BE2C (cell line): Measurements from ENCODE around the gene HTRA1.

ENCODE experiments used
- DNase-seq: peaks from one replicate; pipeline ENCODE4 v3.0.0-alpha.2; 2020
- H3K27me3 ChIP-seq: fragments of 250-450 bp; sonication (Bioruptor Pico); 2 replicates; pipeline ENCODE4 v1.5.1; 2020; ENCODE audit warnings: mild to moderate bottlenecking
- H3K36me3 ChIP-seq: fragments of 250-450 bp; sonication (Bioruptor Pico); 2 replicates; pipeline ENCODE4 v1.5.1; 2020; ENCODE audit warnings: mild to moderate bottlenecking
- H3K4me1 ChIP-seq: fragments of 250-450 bp; sonication (Bioruptor Pico); 2 replicates; pipeline ENCODE4 v1.5.1; 2020
- H3K4me3 ChIP-seq: 2 replicates; pipeline ENCODE4 v1.5.1; 2011; ENCODE audit warnings: low read depth, low read length
- H3K9me3 ChIP-seq: fragments of 250-450 bp; sonication (Bioruptor Pico); 2 replicates; pipeline ENCODE4 v1.5.1; 2020
- TF ChIP-seq, protein P1 (sequence below): IDR thresholded peaks from 2 replicates; pipeline ENCODE4 v1.5.1; 2012; ENCODE audit warnings: mild to moderate bottlenecking, low read depth, low read length

The HTRA1 gene

DNA sequence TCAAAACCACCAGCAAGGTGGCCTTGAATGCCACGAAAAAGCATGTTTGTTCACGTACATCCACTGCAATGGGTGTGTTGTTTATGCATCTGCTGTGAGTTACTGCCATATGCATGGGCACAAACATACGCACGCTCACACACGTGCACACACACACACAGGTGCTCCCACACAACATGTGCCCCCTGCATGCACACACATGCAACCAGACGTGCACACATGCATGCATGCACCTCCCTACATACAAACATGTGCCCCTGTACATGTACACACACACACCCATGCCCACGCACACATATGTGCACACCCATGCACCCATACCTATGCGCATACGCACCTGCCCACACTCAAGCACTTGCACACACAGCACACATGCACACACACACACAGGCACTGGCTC is 89.1 kb downstream of the HTRA1 start:
- H3K36me3 ChIP-seq = no peaks in the 10 kb centered on the region
- DNase-seq = no peak
- TF ChIP-seq, protein P1, sequence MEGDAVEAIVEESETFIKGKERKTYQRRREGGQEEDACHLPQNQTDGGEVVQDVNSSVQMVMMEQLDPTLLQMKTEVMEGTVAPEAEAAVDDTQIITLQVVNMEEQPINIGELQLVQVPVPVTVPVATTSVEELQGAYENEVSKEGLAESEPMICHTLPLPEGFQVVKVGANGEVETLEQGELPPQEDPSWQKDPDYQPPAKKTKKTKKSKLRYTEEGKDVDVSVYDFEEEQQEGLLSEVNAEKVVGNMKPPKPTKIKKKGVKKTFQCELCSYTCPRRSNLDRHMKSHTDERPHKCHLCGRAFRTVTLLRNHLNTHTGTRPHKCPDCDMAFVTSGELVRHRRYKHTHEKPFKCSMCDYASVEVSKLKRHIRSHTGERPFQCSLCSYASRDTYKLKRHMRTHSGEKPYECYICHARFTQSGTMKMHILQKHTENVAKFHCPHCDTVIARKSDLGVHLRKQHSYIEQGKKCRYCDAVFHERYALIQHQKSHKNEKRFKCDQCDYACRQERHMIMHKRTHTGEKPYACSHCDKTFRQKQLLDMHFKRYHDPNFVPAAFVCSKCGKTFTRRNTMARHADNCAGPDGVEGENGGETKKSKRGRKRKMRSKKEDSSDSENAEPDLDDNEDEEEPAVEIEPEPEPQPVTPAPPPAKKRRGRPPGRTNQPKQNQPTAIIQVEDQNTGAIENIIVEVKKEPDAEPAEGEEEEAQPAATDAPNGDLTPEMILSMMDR = no peak
- no peaks in the 10 kb centered on the region for H3K4me1 ChIP-seq
- no peaks in the 10 kb centered on the region for H3K9me3 ChIP-seq
- H3K27me3 ChIP-seq = no peaks in the 10 kb centered on the region
- H3K4me3 ChIP-seq = no peak overlapping the region

DNA sequence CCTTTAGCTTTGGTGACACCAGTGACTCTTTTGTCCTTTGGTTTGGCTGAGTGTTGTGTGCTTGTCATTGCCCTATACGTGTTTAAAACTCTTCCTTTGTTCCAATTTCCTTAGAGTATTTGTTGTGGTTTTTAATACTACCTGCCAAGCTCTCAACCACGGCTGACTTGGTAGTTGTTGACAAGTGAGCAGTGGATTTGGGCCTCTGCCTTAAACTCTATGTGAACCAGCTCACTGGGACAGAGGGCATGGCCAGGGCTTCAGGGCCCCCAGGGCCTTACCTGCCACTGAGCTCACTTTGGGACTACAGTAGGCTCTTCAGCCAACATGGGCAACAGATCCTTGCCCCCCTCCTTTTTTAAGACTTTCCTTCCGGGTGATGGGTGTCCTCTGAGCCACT is 89.6 kb downstream of the HTRA1 start:
- TF ChIP-seq, protein P1 = no peak
- Histone ChIP-seq H3K4me3 (no peak overlapping the region), H3K27me3 (no peaks in the 10 kb centered on the region), H3K36me3 (no peaks in the 10 kb centered on the region), H3K9me3 (no peaks in the 10 kb centered on the region), H3K4me1 (no peaks in the 10 kb centered on the region)
- no peak for DNase-seq

DNA sequence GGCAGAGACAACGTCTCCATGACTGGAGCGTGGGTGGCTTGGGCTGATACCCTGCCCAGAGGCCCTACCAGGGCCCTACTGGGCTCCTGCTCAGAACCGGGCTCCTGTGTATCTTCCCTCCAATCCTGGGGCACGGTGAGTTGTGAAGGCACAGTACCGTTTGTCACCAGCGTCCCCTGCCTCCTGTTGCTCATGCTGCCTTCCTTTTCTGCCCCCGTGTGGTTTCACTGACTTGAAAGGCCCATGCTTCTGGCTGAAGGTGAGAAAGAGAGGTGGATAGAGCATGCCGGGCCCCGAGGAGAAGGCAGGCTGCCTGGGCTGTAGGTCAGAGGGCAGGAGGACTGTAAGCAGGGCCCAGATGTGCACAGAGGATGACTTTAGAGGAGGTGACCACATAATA is 90.1 kb downstream of the HTRA1 start:
- Histone ChIP-seq H3K4me1 (no peaks in the 10 kb centered on the region), H3K27me3 (no peaks in the 10 kb centered on the region), H3K9me3 (no peaks in the 10 kb centered on the region), H3K4me3 (no peak overlapping the region), H3K36me3 (no peaks in the 10 kb centered on the region)
- TF ChIP-seq, protein P1 = no peak
- no peak for DNase-seq

DNA sequence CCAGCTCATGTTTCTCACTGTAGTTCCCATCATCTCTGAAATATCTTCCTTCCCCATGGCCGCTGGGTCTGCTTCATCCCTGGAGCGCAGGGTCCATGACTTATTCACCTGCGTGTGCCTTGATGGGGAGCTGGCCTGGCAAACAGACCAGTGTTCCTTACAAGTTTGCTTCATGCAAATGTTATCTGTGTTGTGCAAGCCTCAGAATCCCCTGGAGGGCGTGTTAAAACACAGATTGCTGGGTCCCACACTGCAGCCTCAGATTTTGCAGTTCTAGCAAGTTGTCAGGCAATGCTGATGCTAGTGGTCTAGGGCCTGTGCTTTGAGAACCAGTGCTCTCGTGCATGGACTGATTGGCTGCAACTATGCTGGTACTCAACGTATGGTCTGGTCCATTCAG is 92.0 kb downstream of the HTRA1 start:
- Histone ChIP-seq H3K9me3 (no peaks in the 10 kb centered on the region), H3K4me1 (no peaks in the 10 kb centered on the region)

DNA sequence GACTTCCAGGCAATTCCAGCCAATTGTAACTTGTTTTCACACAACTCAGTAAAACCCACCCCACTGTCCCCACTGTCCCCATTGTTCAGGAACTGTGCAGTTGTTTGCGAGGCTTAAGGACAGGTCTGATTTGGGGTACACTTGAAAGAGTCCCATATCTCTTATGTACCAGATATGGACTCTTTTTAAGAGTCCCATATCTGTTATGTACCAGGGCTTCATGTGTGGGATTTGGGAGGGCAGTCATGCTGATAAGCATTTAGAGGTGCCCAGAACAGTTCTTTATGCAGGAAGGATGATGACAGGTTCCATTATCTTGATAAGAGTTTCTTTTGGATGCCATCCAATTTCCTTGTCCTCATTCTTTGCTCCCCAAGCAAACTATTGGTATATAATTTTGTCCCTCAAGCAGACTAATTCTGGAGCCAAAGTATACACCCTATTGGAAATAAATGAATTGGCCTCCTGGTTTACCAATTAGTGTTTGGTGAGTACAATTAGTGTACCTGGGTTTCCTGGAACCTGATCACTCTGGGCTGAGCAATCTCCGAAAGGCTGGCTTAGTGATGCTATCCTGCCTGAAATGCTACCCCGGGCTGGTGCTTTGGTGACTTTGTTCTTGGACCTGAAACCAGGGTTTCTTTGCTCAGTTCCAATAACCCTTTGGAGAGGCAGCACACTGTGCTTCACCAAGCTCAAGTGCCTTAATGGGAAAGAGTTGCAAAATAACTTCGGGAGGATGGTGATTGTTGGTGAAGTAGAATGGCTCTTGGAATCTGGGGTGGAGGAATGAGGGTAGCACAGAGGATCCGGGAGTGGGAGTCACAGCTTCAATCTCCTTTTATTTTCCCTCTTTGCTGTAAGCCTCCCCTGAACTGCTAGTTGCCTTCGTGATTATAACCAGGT is 93.0 kb downstream of the HTRA1 start:
- TF ChIP-seq, protein P1 = no peak
- Histone ChIP-seq H3K27me3 (peaks cover 1% of the 10 kb centered on the region; the same call in 1 of the 2 replicates), H3K36me3 (no peaks in the 10 kb centered on the region), H3K4me1 (no peaks in the 10 kb centered on the region), H3K9me3 (no peaks in the 10 kb centered on the region), H3K4me3 (no peak overlapping the region)
- DNase-seq = no peak

More for the DNA sequence above, 92.0 kb downstream of the HTRA1 start:
- H3K27me3 ChIP-seq = no peaks in the 10 kb centered on the region
- no peak overlapping the region for H3K4me3 ChIP-seq
- DNase-seq = no peak
- H3K36me3 ChIP-seq = no peaks in the 10 kb centered on the region
- TF ChIP-seq, protein P1 = no peak

DNA sequence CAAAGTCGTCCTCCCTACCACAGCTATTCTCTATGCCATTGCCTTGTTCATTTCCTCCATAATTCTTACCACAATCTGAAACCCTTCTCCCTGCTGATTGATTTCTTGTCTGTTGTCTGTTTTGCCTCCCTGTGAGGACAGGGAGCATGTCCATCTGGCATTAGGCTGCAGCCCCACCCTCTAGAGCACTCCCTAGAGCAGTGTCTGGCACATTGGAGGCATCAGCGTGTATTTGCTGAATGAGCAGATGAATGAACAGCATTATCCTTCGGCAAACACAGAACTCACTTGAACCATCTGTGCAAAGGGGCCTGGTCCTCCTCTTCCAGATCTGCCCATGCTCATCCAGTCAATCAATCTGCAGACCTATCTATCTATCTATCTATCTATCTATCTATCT is 94.1 kb downstream of the HTRA1 start:
- H3K4me1 ChIP-seq = no peaks in the 10 kb centered on the region

More for the DNA sequence above, 94.1 kb downstream of the HTRA1 start:
- TF ChIP-seq, protein P1 = no peak
- Histone ChIP-seq H3K4me3 (no peak overlapping the region), H3K9me3 (no peaks in the 10 kb centered on the region), H3K36me3 (no peaks in the 10 kb centered on the region), H3K27me3 (peaks cover 4% of the 10 kb centered on the region; the same call in 1 of the 2 replicates)
- DNase-seq = no peak
